Pancreas (tissue), 10 donors: ENCODE data around the gene HEXIM2. TPM values are rescaled to one million over a fixed set of nuclear protein-coding genes. Genes with fewer than 3 reads are reported as not detected.

Experiments used
- ATAC-seq, 4 donors: fragments of 200-7000 bp; cut with Tn5 transposase; one replicate each; pipeline versions ENCODE4 v1.8.0 to v1.9.1; 2020; ENCODE audit warnings: mild to moderate bottlenecking in 4 of 4, moderate library complexity in 4 of 4
- DNase-seq, 6 donors: peaks; one replicate each; pipeline ENCODE4 v3.0.0-alpha.2; 2020
- FAIRE-seq: peaks from 2 replicates; lab custom pipeline; 2012; peaks lifted over from hg19 to GRCh38; lab: Jason Lieb, UNC
- H3K27ac ChIP-seq, 4 donors: fragments of 200-600 bp; sonication (generic); 1 replicate in 3 of 4; 2 replicates in 1 of 4; pipeline versions ENCODE4 v1.5.0 to v1.8.0; 2020
- H3K27me3 ChIP-seq, 4 donors: fragments of 200-600 bp; one replicate each; pipeline ENCODE4 v1.8.0; 2021
- H3K36me3 ChIP-seq, 3 donors: fragments of 200-600 bp; sonication (generic) in 1 of 3; one replicate each; pipeline versions ENCODE4 v1.5.0 to v1.8.0; 2020 to 2021
- H3K4me1 ChIP-seq, 3 donors: fragments of 200-600 bp; one replicate each; pipeline ENCODE4 v1.8.0; 2021
- H3K4me3 ChIP-seq, 4 donors: fragments of 200-600 bp; sonication (generic) in 2 of 4; one replicate each; pipeline versions ENCODE4 v1.5.0 to v1.8.0; 2020 to 2021
- H3K9me3 ChIP-seq, 4 donors: fragments of 200-600 bp; one replicate each; pipeline ENCODE4 v1.8.0; 2021
- WGBS, 2 donors: extraction: QIAGEN DNeasy Blood & Tissue Kit; methylation state at CpG; one replicate each; pipeline ENCODE4 v1.1.7; 2013; 5-methylcytosine and 5-hydroxymethylcytosine counted together
- intact Hi-C, 3 donors: fragments of 100-400 bp; cut with DNase I; formaldehyde crosslinking; loops; one replicate each; pipeline versions ENCODE4 v1.11.1 to v1.14.2; 2022
- polyA plus RNA-seq, 2 donors: library from polyadenylated mRNA; stranded (reverse); fragments of 200-250 nt; gene quantifications; one replicate each; pipeline ENCODE4 v1.2.3, GENCODE V29; 2013
- total RNA-seq, 6 donors: library from RNA; stranded (reverse); fragmentation: NEBNext Ultra II Directional in 4 of 6; extraction: Animal tissue kit (Norgen Biotek cat#: 25700) in 4 of 6; gene quantifications; one replicate each; pipeline versions ENCODE4 v1.2.1 to v1.2.4, GENCODE V29; 2021 to 2023
- TF ChIP-seq, protein P1 (sequence below), 4 donors: fragments of 200-600 bp; sonication (generic) in 3 of 4; IDR thresholded peaks; one replicate each; pipeline versions ENCODE4 v1.5.0 to v1.8.0; 2021; ENCODE audit warnings: antibody characterized with exemption in 4 of 4
- donor health status: healthy with polysubstance abuse.
- donor health status: DM: no; HTN: no; CAD: no; lungs with moderate emphysema.
- donor health status: DM: no; HTN: no; CAD: no.
- donor health status: control.
- donor health status: control.
- donor health status: Bipolar disorder and iron deficiency.
- donor health status: DM: yes; HTN: yes; CAD: no.
- donor health status: DM: no; HTN: no; CAD: no.
- donor health status: DM: no; HTN: no; CAD: no.
- donor health status: DM: yes; HTN: yes; CAD: no.

HEXIM2 gene
- total and polyA plus RNA-seq, 8 donors, result 4.0 to 10.9 (median 6.7) TPM

- no peaks in the 10 kb centered on the region for H3K9me3 ChIP-seq
- TF ChIP-seq, protein P1, sequence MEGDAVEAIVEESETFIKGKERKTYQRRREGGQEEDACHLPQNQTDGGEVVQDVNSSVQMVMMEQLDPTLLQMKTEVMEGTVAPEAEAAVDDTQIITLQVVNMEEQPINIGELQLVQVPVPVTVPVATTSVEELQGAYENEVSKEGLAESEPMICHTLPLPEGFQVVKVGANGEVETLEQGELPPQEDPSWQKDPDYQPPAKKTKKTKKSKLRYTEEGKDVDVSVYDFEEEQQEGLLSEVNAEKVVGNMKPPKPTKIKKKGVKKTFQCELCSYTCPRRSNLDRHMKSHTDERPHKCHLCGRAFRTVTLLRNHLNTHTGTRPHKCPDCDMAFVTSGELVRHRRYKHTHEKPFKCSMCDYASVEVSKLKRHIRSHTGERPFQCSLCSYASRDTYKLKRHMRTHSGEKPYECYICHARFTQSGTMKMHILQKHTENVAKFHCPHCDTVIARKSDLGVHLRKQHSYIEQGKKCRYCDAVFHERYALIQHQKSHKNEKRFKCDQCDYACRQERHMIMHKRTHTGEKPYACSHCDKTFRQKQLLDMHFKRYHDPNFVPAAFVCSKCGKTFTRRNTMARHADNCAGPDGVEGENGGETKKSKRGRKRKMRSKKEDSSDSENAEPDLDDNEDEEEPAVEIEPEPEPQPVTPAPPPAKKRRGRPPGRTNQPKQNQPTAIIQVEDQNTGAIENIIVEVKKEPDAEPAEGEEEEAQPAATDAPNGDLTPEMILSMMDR (IDR thresholded peaks at IDR 0.05), result no peak
- H3K27ac ChIP-seq, result no peak overlapping the region
- no peaks in the 10 kb centered on the region for H3K36me3 ChIP-seq
- no peak overlapping the region for H3K4me3 ChIP-seq
- H3K27me3 ChIP-seq, result no peaks in the 10 kb centered on the region
- no peak for ATAC-seq
- WGBS, 2 donors, result 92% methylated on average over 43 of the region's 43 CpGs
- no peak for FAIRE-seq
- intact Hi-C loops, result no loop called here
- peak in 1 of 6 donors; percentile 50 for DNase-seq
- H3K4me1 ChIP-seq, result peaks cover 5 to 16% (median 7%) of the 10 kb centered on the region in 3 donors
Observed at GRCh38 chr17:45168991-45169752, 7.5 kb downstream of the HEXIM2 start.

DNA sequence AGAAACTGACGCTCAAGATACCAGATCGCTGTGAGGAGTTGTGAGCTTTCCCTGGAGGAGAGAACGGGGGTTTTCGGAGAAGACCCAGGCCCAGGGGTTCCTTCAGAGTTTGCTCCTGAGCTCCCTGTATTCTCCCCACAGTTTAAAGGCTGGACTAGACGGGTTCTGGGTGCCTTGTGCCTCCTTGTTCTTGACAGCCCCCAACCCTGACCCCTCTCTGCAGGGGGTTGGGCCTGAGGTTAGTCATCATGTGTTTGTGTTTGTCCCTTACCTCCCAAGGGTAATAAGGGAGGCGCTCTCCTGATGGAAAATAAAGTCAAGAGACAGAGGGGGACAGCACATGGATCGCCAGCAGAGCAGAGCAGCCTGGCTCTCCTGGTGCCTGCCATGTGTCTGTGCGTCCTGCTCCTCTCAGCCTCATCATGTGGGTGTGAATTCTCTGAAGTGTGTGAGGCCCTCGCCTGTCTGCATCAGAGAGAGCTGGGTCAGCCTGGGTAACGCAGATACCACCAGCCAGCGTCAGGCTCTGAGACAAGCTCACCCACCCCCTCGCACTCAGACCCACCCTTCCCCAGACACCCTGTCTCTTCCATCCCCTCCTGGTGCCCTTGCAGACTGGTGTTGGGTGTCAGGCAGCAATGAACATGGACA lies 8.7 kb downstream of the HEXIM2 start:
- no peak for DNase-seq
- Histone ChIP-seq H3K27me3 (no peaks in the 10 kb centered on the region), H3K27ac (peak overlapping the region; percentile 70 to 92 (median 76)), H3K36me3 (no peaks in the 10 kb centered on the region), H3K4me3 (no peak overlapping the region), H3K4me1 (peaks cover 5 to 16% (median 7%) of the 10 kb centered on the region in 3 donors), H3K9me3 (no peaks in the 10 kb centered on the region)
- TF ChIP-seq, protein P1 (IDR thresholded peaks at IDR 0.05), result no peak
- FAIRE-seq, result no peak
- WGBS, 2 donors, result 90 to 92% methylated on average over 12 of the region's 12 CpGs
- no peak for ATAC-seq
- intact Hi-C loops, result no loop called here

- ATAC-seq (peak; percentile 47 to 67 (median 53)), FAIRE-seq (no peak), DNase-seq (peak; percentile 51 to 72 (median 62))
- TF ChIP-seq, protein P1 (IDR thresholded peaks at IDR 0.05), result no peak
- H3K9me3 ChIP-seq, result no peaks in the 10 kb centered on the region
- H3K4me1 ChIP-seq, result peaks cover 5 to 16% (median 7%) of the 10 kb centered on the region in 3 donors
- H3K27ac ChIP-seq, result peak overlapping the region; percentile 70 to 92 (median 76)
- intact Hi-C loops, result no loop called here
- H3K4me3 ChIP-seq, result no peak overlapping the region
- H3K27me3 ChIP-seq, result no peaks in the 10 kb centered on the region
- 39 to 42% methylated on average over 5 of the region's 5 CpGs for WGBS, 2 donors
- H3K36me3 ChIP-seq, result no peaks in the 10 kb centered on the region
Observed at GRCh38 chr17:45170931-45171337, 9.3 kb downstream of the HEXIM2 start.

DNA sequence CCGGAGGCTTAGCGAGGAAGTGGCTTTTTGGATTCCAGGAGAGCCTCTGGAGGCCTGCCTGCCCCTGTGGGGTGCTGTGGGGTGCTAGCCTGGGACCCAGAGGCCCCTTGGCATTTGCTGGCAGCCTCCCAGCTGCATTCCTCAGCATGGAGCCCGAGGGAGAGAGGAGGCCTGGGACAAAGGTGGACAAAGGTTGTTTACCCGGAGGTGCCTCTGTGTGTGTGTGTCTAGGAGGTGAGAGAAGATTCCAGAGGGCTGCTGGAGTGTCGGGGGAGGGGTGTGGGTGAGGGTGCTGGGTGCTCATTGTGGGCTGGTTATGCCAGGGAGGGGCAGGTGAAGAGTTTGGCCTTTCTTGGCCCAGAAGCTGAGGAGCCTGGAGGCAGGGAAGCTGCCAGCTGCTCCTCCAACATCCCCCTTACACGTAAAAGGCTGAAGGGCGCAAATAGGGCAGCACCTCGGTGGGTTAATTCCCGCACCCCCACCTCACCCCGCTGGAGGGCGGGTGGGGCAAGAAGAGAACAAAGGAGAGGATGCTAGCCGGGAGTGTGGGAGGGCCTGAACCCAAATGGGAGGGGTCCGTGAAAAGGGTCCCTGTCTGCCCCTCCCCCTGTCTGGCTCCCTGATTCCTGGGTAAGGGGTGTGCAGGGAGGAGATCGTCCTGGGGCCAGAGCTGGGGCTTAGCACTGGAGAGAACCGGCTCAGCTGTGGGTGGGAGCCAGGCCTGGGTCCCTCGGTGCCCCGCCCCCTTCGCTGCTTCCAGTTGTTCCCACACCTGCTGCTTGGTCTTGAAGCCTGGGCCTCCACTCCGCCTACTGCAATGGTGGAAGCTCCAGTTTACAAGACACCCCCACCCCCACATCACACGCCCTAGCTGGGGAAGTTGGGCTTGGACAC lies 9.9 kb downstream of the HEXIM2 start:
- DNase-seq (peak; percentile 44 to 76 (median 58)), FAIRE-seq (no peak), ATAC-seq (peak; percentile 8 to 37 (median 32))
- intact Hi-C loops, result no loop called here
- TF ChIP-seq, protein P1 (IDR thresholded peaks at IDR 0.05), result no peak
- no peaks in the 10 kb centered on the region for H3K36me3 ChIP-seq
- H3K4me1 ChIP-seq, result peaks cover 5 to 16% (median 10%) of the 10 kb centered on the region in 3 donors
- H3K4me3 ChIP-seq, result no peak overlapping the region
- H3K27me3 ChIP-seq, result no peaks in the 10 kb centered on the region
- no peaks in the 10 kb centered on the region for H3K9me3 ChIP-seq
- peak overlapping the region; percentile 70 to 92 (median 76) for H3K27ac ChIP-seq
- WGBS, 2 donors, result 48 to 55% methylated on average over 20 of the region's 20 CpGs
